ENCODE results near the gene ATXN1.
A peak's percentile ranks its signal among the peaks of the same experiment; 100 is the strongest.

The ATXN1 gene

GRCh38 chr6:16783509-16783908 lies 22.2 kb upstream of the ATXN1 start:
- DNase-seq (ENCODE audit: low read depth): no peak

GRCh38 chr6:16782278-16782677 lies 21.0 kb upstream of the ATXN1 start:
- no peak for DNase-seq (ENCODE audit: low read depth)

- no peak for DNase-seq (ENCODE audit: low read depth)
Observed at GRCh38 chr6:16781348-16782169, 20.3 kb upstream of the ATXN1 start.

- no peak for DNase-seq (ENCODE audit: low read depth)
Observed at GRCh38 chr6:16778521-16778920, 17.3 kb upstream of the ATXN1 start.

- DNase-seq (ENCODE audit: low read depth): no peak
Observed at GRCh38 chr6:16777794-16778193, 16.5 kb upstream of the ATXN1 start.

- DNase-seq (ENCODE audit: low read depth): no peak
Observed at GRCh38 chr6:16776394-16777017, 15.2 kb upstream of the ATXN1 start.

- DNase-seq (ENCODE audit: low read depth): no peak
Observed at GRCh38 chr6:16774437-16774836, 13.2 kb upstream of the ATXN1 start.

GRCh38 chr6:16773362-16773761 lies 12.1 kb upstream of the ATXN1 start:
- no peak for DNase-seq (ENCODE audit: low read depth)

GRCh38 chr6:16770701-16771569 lies 9.7 kb upstream of the ATXN1 start:
- DNase-seq (ENCODE audit: low read depth): peak; percentile 51

GRCh38 chr6:16769986-16770376 lies 8.7 kb upstream of the ATXN1 start:
- DNase-seq (ENCODE audit: low read depth): no peak

GRCh38 chr6:16769131-16769985 lies 8.1 kb upstream of the ATXN1 start:
- peak; percentile 45 for DNase-seq (ENCODE audit: low read depth)

- no peak for DNase-seq (ENCODE audit: low read depth)
Observed at GRCh38 chr6:16768477-16768830, 7.2 kb upstream of the ATXN1 start.

GRCh38 chr6:16767765-16768476 lies 6.7 kb upstream of the ATXN1 start:
- DNase-seq (ENCODE audit: low read depth): no peak

- DNase-seq (ENCODE audit: low read depth): no peak
Observed at GRCh38 chr6:16766836-16767745, 5.8 kb upstream of the ATXN1 start.

- DNase-seq (ENCODE audit: low read depth): no peak
Observed at GRCh38 chr6:16766043-16766536, 4.8 kb upstream of the ATXN1 start.

- DNase-seq (ENCODE audit: low read depth): no peak
Observed at GRCh38 chr6:16765235-16765634, 4.0 kb upstream of the ATXN1 start.

GRCh38 chr6:16764188-16764950 lies 3.1 kb upstream of the ATXN1 start:
- no peak for DNase-seq (ENCODE audit: low read depth)

GRCh38 chr6:16762550-16763477 lies 1.6 kb upstream of the ATXN1 start:
- DNase-seq (ENCODE audit: low read depth): no peak
